Measurements from ENCODE around the gene TMEM165. TPM values are rescaled to one million over a fixed set of nuclear protein-coding genes. Genes with fewer than 3 reads are reported as not detected.

The TMEM165 gene
- total and polyA plus RNA-seq, 2 donors (not counting 3 experiments of a cell fraction or from before 2014, with no cell fraction given): 144 to 177 TPM

DNA sequence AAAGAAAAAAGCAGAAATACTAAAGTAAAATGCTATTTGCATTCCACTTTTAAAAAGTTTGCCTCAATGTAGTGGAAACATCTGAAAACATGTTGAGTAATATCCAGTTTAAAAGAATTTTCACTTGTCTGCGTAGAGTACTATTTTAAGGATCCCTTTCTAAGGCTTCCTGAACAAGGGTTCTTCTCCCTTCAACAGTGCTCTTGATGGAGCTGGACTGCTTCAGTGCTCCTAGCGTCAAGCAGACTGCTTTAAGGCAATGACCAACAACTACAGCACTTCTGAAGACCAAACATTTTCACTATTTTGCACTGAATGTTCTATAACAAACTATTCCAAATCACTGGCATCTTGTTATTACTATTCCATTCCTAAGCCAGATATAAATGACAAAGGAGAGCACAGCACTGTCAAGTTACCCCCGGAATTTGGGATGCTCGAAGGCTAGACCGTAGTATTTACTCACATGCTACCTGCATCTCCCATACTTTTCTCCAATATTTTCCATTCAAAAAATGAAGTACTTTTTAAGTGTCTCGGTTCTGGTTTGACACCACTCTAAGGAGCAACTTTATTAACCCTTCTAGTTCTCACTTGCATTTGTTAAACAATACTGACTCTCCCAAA lies 36.1 kb downstream of the TMEM165 start:
- no peak for TF ChIP-seq POLR2A (IDR thresholded peaks at IDR 0.05; ENCODE audit: low read depth, low read length)
- no peak for TF ChIP-seq POLR2AphosphoS5 (IDR thresholded peaks at IDR 0.05; ENCODE audit: insufficient read depth, low read depth, low read length)
- no peak for TF ChIP-seq JUN (IDR thresholded peaks at IDR 0.05; ENCODE audit: borderline replicate concordance, insufficient read depth, insufficient read length, low read depth)
- no peak for TF ChIP-seq MYC (IDR thresholded peaks at IDR 0.05; ENCODE audit: low read depth, low read length)
- TF ChIP-seq EZH2 (IDR thresholded peaks at IDR 0.05; ENCODE audit: borderline replicate concordance, low read depth, low read length, severe bottlenecking): no peak
- TF ChIP-seq, protein P1, sequence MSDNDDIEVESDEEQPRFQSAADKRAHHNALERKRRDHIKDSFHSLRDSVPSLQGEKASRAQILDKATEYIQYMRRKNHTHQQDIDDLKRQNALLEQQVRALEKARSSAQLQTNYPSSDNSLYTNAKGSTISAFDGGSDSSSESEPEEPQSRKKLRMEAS (IDR thresholded peaks at IDR 0.05; ENCODE audit: insufficient read depth, insufficient read length): no peak
- no peak for TF ChIP-seq GATA2 (IDR thresholded peaks at IDR 0.05; ENCODE audit: insufficient read depth, insufficient read length, low read depth, low read length)
- TF ChIP-seq, protein P2, sequence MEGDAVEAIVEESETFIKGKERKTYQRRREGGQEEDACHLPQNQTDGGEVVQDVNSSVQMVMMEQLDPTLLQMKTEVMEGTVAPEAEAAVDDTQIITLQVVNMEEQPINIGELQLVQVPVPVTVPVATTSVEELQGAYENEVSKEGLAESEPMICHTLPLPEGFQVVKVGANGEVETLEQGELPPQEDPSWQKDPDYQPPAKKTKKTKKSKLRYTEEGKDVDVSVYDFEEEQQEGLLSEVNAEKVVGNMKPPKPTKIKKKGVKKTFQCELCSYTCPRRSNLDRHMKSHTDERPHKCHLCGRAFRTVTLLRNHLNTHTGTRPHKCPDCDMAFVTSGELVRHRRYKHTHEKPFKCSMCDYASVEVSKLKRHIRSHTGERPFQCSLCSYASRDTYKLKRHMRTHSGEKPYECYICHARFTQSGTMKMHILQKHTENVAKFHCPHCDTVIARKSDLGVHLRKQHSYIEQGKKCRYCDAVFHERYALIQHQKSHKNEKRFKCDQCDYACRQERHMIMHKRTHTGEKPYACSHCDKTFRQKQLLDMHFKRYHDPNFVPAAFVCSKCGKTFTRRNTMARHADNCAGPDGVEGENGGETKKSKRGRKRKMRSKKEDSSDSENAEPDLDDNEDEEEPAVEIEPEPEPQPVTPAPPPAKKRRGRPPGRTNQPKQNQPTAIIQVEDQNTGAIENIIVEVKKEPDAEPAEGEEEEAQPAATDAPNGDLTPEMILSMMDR (IDR thresholded peaks at IDR 0.05; ENCODE audit: extremely low read depth in 1 of 2, insufficient read depth in 1 of 2, low read depth in 1 of 2, low read length in 2 of 2): no peak
- no peak for TF ChIP-seq FOS (IDR thresholded peaks at IDR 0.05; ENCODE audit: borderline replicate concordance, insufficient read depth, low read length)
- Histone ChIP-seq H4K20me1 (replicated peaks; ENCODE audit: control insufficient read depth, extremely low read depth, insufficient read depth, low read length) (no peaks in the 10 kb centered on the region), H3K36me3 (ENCODE audit: control insufficient read depth in 2 of 2, extremely low read depth in 1 of 2, insufficient read depth in 2 of 2, low read length in 2 of 2) (peaks cover 0 to 38% of the 10 kb centered on the region in 2 experiments), H3K27ac (ENCODE audit: insufficient read depth, low read depth, low read length) (no peak overlapping the region), H3K4me1 (ENCODE audit: control insufficient read depth, extremely low read depth, insufficient read depth, low read length) (peaks cover 13% of the 10 kb centered on the region), H3K9me1 (replicated peaks; ENCODE audit: control insufficient read depth, extremely low read depth, insufficient read depth, low read length) (no peaks in the 10 kb centered on the region), H3K9me3 (replicated peaks; ENCODE audit: control insufficient read depth, insufficient read depth, low read length) (no peaks in the 10 kb centered on the region), H3K4me2 (ENCODE audit: insufficient read depth, low read length) (no peak overlapping the region), H3K9ac (replicated peaks; ENCODE audit: extremely low read depth, insufficient read depth, low read length) (no peak overlapping the region), H3K4me3 (replicated peaks in 1 of 3; ENCODE audit: insufficient read depth in 1 of 3, low read depth in 1 of 3, low read length in 3 of 3) (no peak overlapping the region), H3K79me2 (ENCODE audit: control insufficient read depth, insufficient read depth, low read length) (no peaks in the 10 kb centered on the region), H2AFZ (ENCODE audit: low read depth, low read length) (no peak overlapping the region), H3K27me3 (ENCODE audit: control insufficient read depth in 2 of 2, insufficient read depth in 2 of 2, low read length in 2 of 2) (no peaks in the 10 kb centered on the region)
- POLR2A ChIA-PET: no interaction called here
- no peak for FAIRE-seq
- no peak for DNase-seq (ENCODE audit: low read depth, low spot score)
- no TSS peak for BruUV-seq (replicated peaks)
- CTCF ChIA-PET: interaction anchor here (0.6 to 2.1 kb wide), 4 partner anchors 15 to 461 kb away, joined by 3 to 7 read pairs (median 4); no protein-coding TSS in a partner anchor
- intact Hi-C loops (cut with micrococcal nuclease): loop anchor here (2.0 to 10.0 kb wide), 2 partner anchors 85 to 457 kb away; partner anchors contain the start of gene SRD5A3
- dilution Hi-C loops (cut with MboI; ENCODE audit: extremely low pct_ligation_motif_present, low sequenced_read_pairs): no loop called here

Measured in endothelial cell of umbilical vein (primary cell).